K562 (cell line): Measurements from ENCODE around the gene LRRC8E. TPM values are rescaled to one million over a fixed set of nuclear protein-coding genes. Genes with fewer than 3 reads are reported as not detected.

Experiments
- ATAC-seq: fragments of 200-7000 bp; cut with Tn5 transposase; 3 replicates; pipeline ENCODE4 v1.9.1; 2020; ENCODE audit warnings: moderate library complexity
- BruUV-seq: library from RNA; stranded (reverse); fragments of 400-500 nt; replicated peaks from 2 replicates; lab custom pipeline; 2021; lab: Mats Ljungman, UMichigan
- CTCF ChIA-PET: fragments of 300-600 bp; formaldehyde crosslinking; extraction: SDS; loops from one replicate; lab custom pipeline; 2021; ENCODE audit warnings: low intra/inter-chr PET ratio; lab: Yijun Ruan, JAX
- POLR2A ChIA-PET: fragments of 300-600, 350-650 bp; sonication (Branson Sonifier 250); formaldehyde crosslinking; extraction: SDS; loops from one replicate; lab custom pipeline; 2021; ENCODE audit warnings: antibody characterized with exemption, inconsistent platforms; lab: Yijun Ruan, JAX
- DNase-seq, 4 experiments: peaks; one replicate each; pipeline versions ENCODE4 v3.0.0 to v3.0.0-alpha.2; 2011 to 2018; ENCODE audit warnings: low spot score in 3 of 4, mixed read lengths in 3 of 4; ENCODE audit errors: extremely low read depth in 1 of 4
- FAIRE-seq: peaks from 2 replicates; lab custom pipeline; 2011; peaks lifted over from hg19 to GRCh38; lab: Jason Lieb, UNC
- H2AFZ ChIP-seq: 2 replicates; pipeline ENCODE4 v1.6.0; 2011; ENCODE audit warnings: low read depth, low read length, control low read depth, inconsistent platforms
- H3K27ac ChIP-seq: fragments of 200-600 bp; 3 replicates; pipeline ENCODE4 v1.8.0; 2011; ENCODE audit warnings: low read depth, mild to moderate bottlenecking, control low read depth, inconsistent platforms, low read length, moderate library complexity, mixed read lengths; ENCODE audit errors: extremely low read depth
- H3K27me3 ChIP-seq, 2 experiments: fragments of 300-600 bp in 1 of 2; 2 replicates in 1 of 2; 3 replicates in 1 of 2; pipeline versions ENCODE4 v1.6.0 to v1.8.0; 2011; ENCODE audit warnings: inconsistent platforms in 2 of 2, low read length in 2 of 2, mild to moderate bottlenecking in 1 of 2, mixed read lengths in 1 of 2, moderate library complexity in 1 of 2; ENCODE audit not compliant: control insufficient read depth in 2 of 2, insufficient read depth in 2 of 2
- H3K36me3 ChIP-seq: fragments of 300-600 bp; 3 replicates; pipeline ENCODE4 v1.8.0; 2011; ENCODE audit warnings: mild to moderate bottlenecking, low read length, inconsistent platforms; ENCODE audit not compliant: control insufficient read depth, insufficient read depth
- H3K4me1 ChIP-seq, 2 experiments: fragments of 200-600 bp in 1 of 2; replicated peaks in 1 of 2; 2 replicates in 1 of 2; 3 replicates in 1 of 2; pipeline versions ENCODE4 v1.5.1 to v1.8.0; 2011; ENCODE audit warnings: inconsistent platforms in 2 of 2, low read length in 2 of 2, mild to moderate bottlenecking in 1 of 2, mixed read lengths in 1 of 2, moderate library complexity in 1 of 2; ENCODE audit not compliant: control insufficient read depth in 2 of 2, insufficient read depth in 2 of 2
- H3K4me2 ChIP-seq: 2 replicates; pipeline ENCODE4 v1.6.1; 2011; ENCODE audit warnings: low read length, control low read depth, inconsistent platforms, mixed read lengths; ENCODE audit not compliant: insufficient read depth
- H3K4me3 ChIP-seq: fragments of 200-600 bp; sonication (generic), shearing (Covaris generic); 2 replicates; pipeline ENCODE4 v1.5.1; 2016; ENCODE audit warnings: control low read depth, inconsistent platforms
- H3K79me2 ChIP-seq: fragments of 200-600 bp; 3 replicates; pipeline ENCODE4 v1.8.0; 2011; ENCODE audit warnings: low read length, inconsistent platforms; ENCODE audit not compliant: control insufficient read depth, insufficient read depth
- H3K9ac ChIP-seq, 2 experiments: 2 replicates each; pipeline versions ENCODE4 v1.6.0 to v1.6.1; 2011; ENCODE audit warnings: low read depth in 2 of 2, low read length in 2 of 2, control low read depth in 1 of 2, inconsistent platforms in 1 of 2, mild to moderate bottlenecking in 1 of 2, mixed read lengths in 1 of 2; ENCODE audit not compliant: insufficient read depth in 1 of 2
- H3K9me1 ChIP-seq: one replicate; pipeline ENCODE4 v1.6.0; 2011; ENCODE audit warnings: inconsistent platforms, mild to moderate bottlenecking, low read length, moderate library complexity; ENCODE audit not compliant: control insufficient read depth, insufficient read depth
- H3K9me3 ChIP-seq: replicated peaks from 2 replicates; pipeline ENCODE4 v1.5.1; 2011; ENCODE audit warnings: low read depth, low read length, inconsistent platforms; ENCODE audit not compliant: control insufficient read depth, insufficient read depth
- H4K20me1 ChIP-seq: replicated peaks from 2 replicates; pipeline ENCODE4 v1.6.1; 2011; ENCODE audit warnings: low read length, inconsistent platforms, mixed read lengths; ENCODE audit not compliant: control insufficient read depth, insufficient read depth
- POLR2G ChIP-seq: fragments of 200-400 bp; formaldehyde crosslinking; IDR thresholded peaks from 2 replicates; pipeline ENCODE4 v1.6.1; 2017; ENCODE audit warnings: low read depth, mild to moderate bottlenecking, antibody characterized with exemption, low read length, moderate library complexity
- RBFOX2 ChIP-seq: fragments of 200-400 bp; formaldehyde crosslinking; IDR thresholded peaks from 2 replicates; pipeline ENCODE4 v1.6.1; 2017; ENCODE audit warnings: low read depth, mild to moderate bottlenecking, low read length, moderate library complexity
- RFX5 ChIP-seq: IDR thresholded peaks from 2 replicates; pipeline ENCODE4 v1.6.1; 2011; ENCODE audit warnings: low read depth, mild to moderate bottlenecking, improper control_type of control experiment, low read length
- WGBS: fragments of 100-300 bp; shearing (Covaris generic); methylation state at CpG from one replicate; pipeline ENCODE4 v1.1.6; 2016; ENCODE audit warnings: low coverage, mixed read lengths; ENCODE audit not compliant: insufficient coverage; ENCODE audit errors: missing lambda C conversion rate; 5-methylcytosine and 5-hydroxymethylcytosine counted together
- in situ Hi-C: fragments of 300-500 bp; cut with MboI; formaldehyde crosslinking; loops from 4 replicates; pipeline ENCODE4 v1.15.0; 2018; ENCODE audit warnings: inconsistent platforms, mixed read lengths
- intact Hi-C: fragments of 100-400 bp; cut with micrococcal nuclease; formaldehyde crosslinking; loops from 2 replicates; pipeline ENCODE4 v1.14.2; 2022
- polyA plus RNA-seq, 8 experiments: library from polyadenylated mRNA; depleted of rRNA in 4 of 8; stranded (reverse) in 5 of 8; unstranded in 3 of 8; fragments of >200 nt; fragmentation: Nextera tagmentation in 2 of 8; fragmentation: Illumina TruSeq in 1 of 8; extraction: Ambion mirVana in 2 of 8; extraction: Trizol in 1 of 8; gene quantifications; 2 replicates each; pipeline versions ENCODE4 v1.2.1 to v1.2.3, GENCODE V29; 2011 to 2014; ENCODE audit warnings: inconsistent platforms in 1 of 8, missing spikeins in 1 of 8
- total RNA-seq, 7 experiments: library from RNA; depleted of rRNA in 6 of 7; stranded (reverse); fragments of >200 nt in 6 of 7; fragmentation: Illumina TruSeq in 2 of 7; extraction: Trizol in 2 of 7; gene quantifications; 2 replicates each; pipeline versions ENCODE4 v1.2.1 to v1.2.3, GENCODE V29; 2011 to 2021; ENCODE audit warnings: low replicate concordance in 1 of 7

Gene LRRC8E
- total and polyA plus RNA-seq, 9 of the 15 experiments (the other 6 are each of a cell fraction or from before 2014, with no cell fraction given) = 0.08 to 5.7 (median 3.5) TPM; not detected in 1

GRCh38 chr19:7908742-7909461 lies 20.6 kb downstream of the LRRC8E start:
- H3K36me3 ChIP-seq = peaks cover 61% of the 10 kb centered on the region; the same call in 2 of the 3 replicates
- intact Hi-C loops (no loop called here), in situ Hi-C loops (no loop called here)
- H2AFZ ChIP-seq = no peak overlapping the region
- DNase-seq = no peak
- no peak for FAIRE-seq
- H3K9ac ChIP-seq = peak overlapping the region in 1 of 2 experiments; percentile 82; a peak in 2 of 4 replicates
- no peak overlapping the region for H3K4me2 ChIP-seq
- TF ChIP-seq POLR2G = peak; percentile 68
- peak; percentile 43; the same call in 1 of the 2 replicates for TF ChIP-seq RBFOX2
- no peak for TF ChIP-seq RFX5
- H3K4me3 ChIP-seq = no peak overlapping the region
- H3K27me3 ChIP-seq = no peaks in the 10 kb centered on the region
- 96% methylated on average over 13 of the region's 19 CpGs for WGBS
- H3K79me2 ChIP-seq = peaks cover 44% of the 10 kb centered on the region
- CTCF ChIA-PET = no interaction called here
- BruUV-seq = no TSS peak
- H3K9me3 ChIP-seq = no peaks in the 10 kb centered on the region
- peaks cover 8 to 91% of the 10 kb centered on the region in 2 experiments; a peak in 4 of 5 replicates for H3K4me1 ChIP-seq
- POLR2A ChIA-PET = interaction anchor here (0.6 to 1.0 kb wide), 2 partner anchors 11 to 13 kb away, joined by 4 to 8 read pairs; partner anchors contain the start of gene SNAPC2
- H3K27ac ChIP-seq = no peak overlapping the region
- peaks cover 7% of the 10 kb centered on the region for H3K9me1 ChIP-seq
- no peak for ATAC-seq
- no peaks in the 10 kb centered on the region for H4K20me1 ChIP-seq
